Urinary bladder (tissue), 4 donors: ENCODE measurements around the gene AMN. TPM values are rescaled to one million over a fixed set of nuclear protein-coding genes. Genes with fewer than 3 reads are reported as not detected.
"Not testable (repeated sequence)": the region's sequence is repeated elsewhere in the genome, so short reads cannot be mapped to it uniquely, and the experiment has no call there.

ENCODE experiments used
- DNase-seq: peaks from one replicate; pipeline ENCODE4 v3.0.0-alpha.2; 2015; ENCODE audit errors: extremely low spot score
- H3K27ac ChIP-seq: one replicate; pipeline ENCODE4 v1.5.1; 2013; ENCODE audit warnings: low read depth, mild to moderate bottlenecking, moderate library complexity
- H3K36me3 ChIP-seq: one replicate; pipeline ENCODE4 v1.6.1; 2013; ENCODE audit warnings: mild to moderate bottlenecking, moderate library complexity; ENCODE audit not compliant: insufficient read depth
- H3K4me1 ChIP-seq: one replicate; pipeline ENCODE4 v1.6.1; 2013; ENCODE audit warnings: mild to moderate bottlenecking, moderate library complexity; ENCODE audit not compliant: insufficient read depth
- H3K4me3 ChIP-seq: one replicate; pipeline ENCODE4 v1.5.1; 2013; ENCODE audit warnings: low read depth, low read length
- WGBS: extraction: QIAGEN DNeasy Blood & Tissue Kit; methylation state at CpG from one replicate; pipeline ENCODE4 v1.1.7; 2013; 5-methylcytosine and 5-hydroxymethylcytosine counted together
- polyA plus RNA-seq: library from polyadenylated mRNA; stranded (reverse); fragments of 200-250 nt; gene quantifications from one replicate; pipeline ENCODE4 v1.2.3, GENCODE V29; 2013
- total RNA-seq: library from RNA; depleted of rRNA; stranded (reverse); fragments of >200 nt; gene quantifications from one replicate; pipeline ENCODE4 v1.2.3, GENCODE V29; 2014
- donor health status: healthy with polysubstance abuse.
- donor health status: healthy.

Gene AMN
- total RNA-seq (0.21 TPM), polyA plus RNA-seq (1.0 TPM)

DNA sequence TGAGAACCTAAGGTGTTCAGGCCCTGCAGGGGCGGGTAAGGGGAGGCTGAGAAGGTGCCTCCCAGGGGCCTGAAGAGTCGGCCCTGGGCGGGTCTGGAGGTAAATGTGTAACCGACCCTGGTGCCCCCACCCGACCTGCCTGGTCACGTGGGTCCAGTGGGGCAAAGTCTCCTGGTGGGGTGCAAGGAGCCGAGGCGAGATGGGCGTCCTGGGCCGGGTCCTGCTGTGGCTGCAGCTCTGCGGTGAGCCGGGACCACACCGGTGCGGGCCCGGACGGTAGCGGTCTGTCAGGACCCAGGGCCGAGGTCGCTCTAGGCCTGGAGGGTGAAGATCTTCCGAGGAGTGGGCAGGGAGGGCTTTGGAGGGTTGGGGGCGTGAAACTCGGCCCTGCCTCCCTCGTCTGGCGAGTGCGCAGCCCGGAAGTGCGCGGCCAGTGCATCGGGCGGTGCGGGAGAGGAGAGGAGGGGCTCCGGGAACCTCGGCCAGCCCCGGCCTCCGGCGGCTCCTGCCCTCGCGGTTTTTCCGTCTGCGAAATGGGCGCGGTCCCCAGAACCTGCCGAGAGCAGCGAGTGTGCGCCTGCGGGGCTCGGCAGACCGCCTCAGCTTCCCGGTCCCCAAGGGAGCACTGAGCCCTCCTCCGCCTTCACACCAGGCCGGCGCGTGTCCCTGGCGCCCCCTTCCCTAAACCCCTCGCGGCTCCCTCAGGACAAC is at the start of gene AMN:
Gene AMN (plus strand): TSS at position 174 of the 711 bp plus-strand sequence. CDS start 26 bp downstream, at position 200.
- H3K4me1 ChIP-seq: no peaks in the 10 kb centered on the region
- no peak for DNase-seq
- no peak within 1 kb of the TSS for H3K4me3 ChIP-seq
- WGBS: 10% methylated on average over 56 of the region's 56 CpGs
- H3K36me3 ChIP-seq: no peaks in the 10 kb centered on the region
- H3K27ac ChIP-seq: no peak within 1 kb of the TSS

DNA sequence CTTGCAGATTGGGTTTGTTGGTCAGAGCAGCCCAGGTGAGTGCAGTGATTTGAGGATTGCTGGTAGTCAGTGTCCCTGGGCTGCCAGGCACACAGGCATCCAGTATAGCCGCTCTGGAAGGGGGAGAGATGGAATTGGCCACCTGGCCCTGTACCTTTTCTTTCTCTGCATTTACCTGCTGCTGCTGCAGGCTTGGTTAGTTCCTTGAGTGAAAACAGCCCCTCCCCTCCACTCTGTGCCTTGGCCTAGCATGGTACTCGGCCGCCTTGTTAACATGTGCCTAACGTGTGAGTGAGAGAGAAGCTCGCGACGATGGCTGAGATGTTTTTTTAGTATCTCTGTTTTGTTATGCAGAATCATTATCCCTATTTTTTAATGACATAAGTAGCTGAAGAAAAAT is 49.3 kb upstream of the AMN start:
- no peak for DNase-seq
- 84% methylated on average over 7 of the region's 7 CpGs for WGBS
- Histone ChIP-seq H3K4me1 (no peaks in the 10 kb centered on the region), H3K27ac (no peak overlapping the region), H3K4me3 (no peak overlapping the region), H3K36me3 (peaks cover 5% of the 10 kb centered on the region)

DNA sequence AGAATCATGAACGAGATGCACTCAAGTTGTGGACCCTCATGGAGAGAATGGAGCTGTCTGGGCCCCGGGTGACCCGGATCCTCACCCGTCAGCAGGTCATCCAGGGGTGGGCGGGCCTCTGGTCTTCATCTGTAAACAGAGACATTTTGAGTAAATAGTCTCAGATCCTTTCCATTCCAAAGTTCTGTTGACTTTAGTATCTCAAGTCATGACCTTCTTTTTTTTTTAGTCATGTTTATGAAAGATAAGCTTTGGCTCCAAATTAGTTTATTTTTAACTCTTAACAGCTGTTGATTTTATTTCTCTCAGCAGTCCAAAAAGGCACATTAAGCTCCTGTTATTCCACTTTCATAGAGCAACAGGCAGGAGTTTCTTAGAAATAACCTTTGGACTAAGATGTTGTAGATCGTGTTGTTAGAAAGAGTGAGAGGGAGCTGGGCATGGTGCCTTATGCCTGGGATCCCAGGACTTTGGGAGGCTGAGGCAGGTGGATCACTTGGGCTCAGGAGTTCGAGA is 48.9 kb upstream of the AMN start:
- WGBS: 68% methylated on average over 7 of the region's 7 CpGs
- H3K4me3 ChIP-seq: no peak overlapping the region
- H3K27ac ChIP-seq: no peak overlapping the region
- H3K36me3 ChIP-seq: peaks cover 5% of the 10 kb centered on the region
- no peak for DNase-seq
- no peaks in the 10 kb centered on the region for H3K4me1 ChIP-seq

DNA sequence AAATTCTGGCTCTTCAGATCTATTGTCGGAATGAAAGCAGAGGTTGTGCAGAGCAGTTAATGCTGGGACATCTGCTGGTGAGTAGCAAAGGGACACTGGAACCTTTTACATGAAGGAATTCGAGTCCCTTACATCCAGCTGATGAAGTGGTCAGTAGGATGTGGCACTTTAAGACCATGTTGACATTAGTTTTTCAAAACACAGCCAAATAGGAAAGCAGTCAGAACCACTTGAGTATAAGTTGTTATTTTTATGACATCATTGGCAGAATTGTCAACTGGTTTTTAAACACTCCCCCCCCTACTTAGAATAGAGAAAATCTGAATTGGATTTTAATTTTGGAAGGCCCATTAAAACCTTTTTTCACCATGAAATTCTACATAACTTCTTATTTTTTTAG is 46.8 kb upstream of the AMN start:
- DNase-seq: no peak
- Histone ChIP-seq H3K4me1 (no peaks in the 10 kb centered on the region), H3K36me3 (peaks cover 5% of the 10 kb centered on the region), H3K4me3 (no peak overlapping the region), H3K27ac (no peak overlapping the region)
- WGBS: 87% methylated on average over 2 of the region's 2 CpGs

DNA sequence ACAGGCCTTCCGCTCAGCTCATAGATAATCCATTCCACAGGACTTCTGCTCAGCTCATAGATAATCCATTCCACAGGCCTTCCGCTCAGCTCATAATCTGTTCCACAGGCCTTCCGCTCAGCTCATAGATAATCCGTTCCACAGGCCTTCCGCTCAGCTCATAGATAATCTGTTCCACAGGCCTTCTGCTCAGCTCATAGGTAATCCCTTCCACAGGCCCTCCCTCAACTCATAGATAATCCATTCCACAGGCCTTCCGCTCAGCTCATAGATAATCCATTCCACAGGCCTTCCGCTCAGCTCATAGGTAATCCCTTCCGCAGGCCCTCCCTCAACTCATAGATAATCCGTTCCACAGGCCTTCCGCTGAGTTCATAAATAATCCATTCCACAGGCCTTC is 45.0 kb upstream of the AMN start:
- H3K4me3 ChIP-seq, H3K36me3 ChIP-seq, H3K4me1 ChIP-seq, H3K27ac ChIP-seq, DNase-seq: not testable (repeated sequence)
- 97% methylated on average over 10 of the region's 10 CpGs for WGBS

DNA sequence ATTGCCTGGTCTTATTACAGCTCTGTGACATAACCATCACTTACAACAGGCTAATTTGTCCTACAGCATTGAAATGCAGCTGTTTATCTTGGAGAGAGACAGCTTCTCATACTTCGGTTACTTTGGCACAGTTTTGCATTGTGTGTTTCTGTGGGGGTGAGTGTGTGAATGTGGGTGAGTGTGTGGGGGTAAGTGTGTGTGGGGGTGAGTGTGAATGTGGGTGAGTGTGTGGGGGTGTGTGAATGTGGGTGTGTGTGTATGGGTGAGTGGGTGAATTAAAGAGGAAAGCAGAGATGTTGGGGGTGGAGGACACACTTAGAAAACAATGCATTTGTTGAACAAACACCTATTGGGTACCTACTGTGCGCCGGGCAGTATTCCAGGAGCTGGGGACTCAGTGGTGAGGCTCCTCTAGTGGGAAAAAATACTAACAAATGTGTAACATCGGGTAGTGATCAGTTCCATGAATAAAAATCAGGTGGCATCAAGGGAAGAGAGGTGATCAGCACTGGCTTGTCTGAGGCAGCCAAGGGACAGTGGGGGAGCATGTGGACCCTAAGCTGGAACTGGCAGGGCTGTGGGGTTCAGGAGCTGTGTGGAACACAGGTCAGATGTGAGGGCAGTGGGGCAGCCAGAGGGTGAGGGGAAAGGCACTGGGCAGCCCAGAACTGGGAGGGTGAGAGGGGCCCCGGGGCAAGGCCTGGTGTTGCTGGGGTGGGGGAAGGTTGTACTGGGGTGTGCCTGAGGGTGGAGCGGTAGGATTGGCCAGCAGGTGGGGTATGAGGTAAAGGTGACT is 44.1 kb upstream of the AMN start:
- Histone ChIP-seq H3K27ac (no peak overlapping the region), H3K4me3 (no peak overlapping the region), H3K36me3 (peaks cover 3% of the 10 kb centered on the region), H3K4me1 (no peaks in the 10 kb centered on the region)
- WGBS: 89% methylated on average over 6 of the region's 6 CpGs
- DNase-seq: no peak

DNA sequence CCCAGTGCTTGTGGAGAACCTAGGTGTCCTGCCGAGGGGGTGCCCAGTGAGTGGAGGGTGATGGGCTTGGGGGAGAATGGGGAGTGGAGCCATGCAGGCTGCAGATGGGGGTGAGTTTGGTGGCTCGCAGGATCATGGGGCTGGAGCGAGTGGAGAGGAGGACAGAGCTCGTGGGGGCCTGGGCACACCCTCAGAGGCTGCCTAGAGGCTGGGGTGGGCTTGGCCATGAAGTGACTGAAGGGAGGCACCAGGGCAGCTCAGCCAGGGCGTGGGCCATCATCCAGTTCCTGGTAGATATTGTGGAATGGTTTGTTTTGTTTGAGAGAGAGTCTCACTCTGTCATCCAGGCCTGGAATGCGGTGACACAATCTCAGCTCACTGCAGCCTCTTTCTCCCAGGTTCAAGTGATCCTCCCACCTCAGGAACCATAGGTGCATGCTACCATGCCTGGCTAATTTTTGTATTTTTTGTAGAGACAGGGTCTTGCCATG is 43.4 kb upstream of the AMN start:
- Histone ChIP-seq H3K4me1 (no peaks in the 10 kb centered on the region), H3K4me3 (no peak overlapping the region), H3K36me3 (peaks cover 3% of the 10 kb centered on the region), H3K27ac (no peak overlapping the region)
- DNase-seq: no peak
- 93% methylated on average over 6 of the region's 6 CpGs for WGBS

DNA sequence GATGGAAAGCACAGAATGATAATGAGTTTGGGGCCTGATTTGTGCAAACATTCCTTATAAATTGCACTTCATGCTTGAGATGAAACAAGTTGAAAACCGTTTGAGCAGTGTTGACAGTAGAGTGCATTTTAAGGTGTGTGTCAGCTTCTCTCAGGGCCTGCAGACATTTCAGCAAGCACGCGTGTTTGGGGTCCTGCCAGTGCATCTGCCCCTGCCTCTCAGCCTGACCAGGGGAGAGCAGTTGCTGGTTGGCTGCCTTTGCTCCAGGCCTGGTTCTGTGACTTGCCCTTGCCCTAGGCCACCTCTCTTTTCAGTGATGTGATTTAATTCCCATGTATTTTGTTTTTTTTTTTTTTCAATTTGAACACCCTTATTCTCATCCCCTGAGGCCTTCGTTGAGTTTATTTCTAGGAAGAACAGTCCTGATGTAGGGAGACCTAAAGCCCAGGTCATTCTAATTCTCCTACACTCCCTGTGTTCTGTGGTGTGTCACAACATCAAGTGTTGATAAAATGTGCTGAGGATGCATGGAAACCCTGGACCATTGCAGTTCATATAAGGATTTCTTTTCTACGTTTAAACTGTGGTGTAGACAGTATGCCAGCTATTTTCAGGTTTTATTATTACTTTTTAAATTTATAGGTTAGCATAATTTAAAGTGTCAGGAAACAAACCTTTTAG is 40.1 kb upstream of the AMN start:
- DNase-seq: no peak
- no peak overlapping the region for H3K27ac ChIP-seq

DNA sequence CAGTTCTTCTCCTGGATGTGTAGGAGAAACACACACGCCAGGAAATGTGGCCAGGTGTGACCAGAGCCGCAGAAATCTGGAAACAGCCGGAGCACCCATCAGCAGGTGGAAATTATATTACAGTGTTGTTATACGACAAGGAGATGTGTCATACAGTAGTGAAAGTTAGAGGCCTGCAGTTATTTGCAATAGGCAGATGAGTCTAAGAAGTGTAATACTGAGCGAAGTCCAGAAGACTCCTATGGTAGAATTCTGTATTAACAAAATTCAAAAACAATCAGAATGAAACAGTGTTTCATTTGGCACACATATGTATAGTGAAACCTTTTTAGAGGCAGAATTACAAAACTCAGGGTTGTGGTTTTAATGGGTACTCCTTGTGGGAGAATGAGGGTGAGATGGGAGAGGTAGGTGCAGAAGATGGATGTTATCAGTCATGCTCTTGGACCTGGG is 39.3 kb upstream of the AMN start:
- 91% methylated on average over 5 of the region's 5 CpGs for WGBS
- H3K4me1 ChIP-seq: no peaks in the 10 kb centered on the region
- no peak for DNase-seq
- no peaks in the 10 kb centered on the region for H3K36me3 ChIP-seq
- H3K27ac ChIP-seq: no peak overlapping the region
- no peak overlapping the region for H3K4me3 ChIP-seq

More for the DNA sequence above, 40.1 kb upstream of the AMN start:
- Histone ChIP-seq H3K4me1 (no peaks in the 10 kb centered on the region), H3K4me3 (no peak overlapping the region), H3K36me3 (no peaks in the 10 kb centered on the region)
- WGBS: 60% methylated on average over 5 of the region's 5 CpGs

DNA sequence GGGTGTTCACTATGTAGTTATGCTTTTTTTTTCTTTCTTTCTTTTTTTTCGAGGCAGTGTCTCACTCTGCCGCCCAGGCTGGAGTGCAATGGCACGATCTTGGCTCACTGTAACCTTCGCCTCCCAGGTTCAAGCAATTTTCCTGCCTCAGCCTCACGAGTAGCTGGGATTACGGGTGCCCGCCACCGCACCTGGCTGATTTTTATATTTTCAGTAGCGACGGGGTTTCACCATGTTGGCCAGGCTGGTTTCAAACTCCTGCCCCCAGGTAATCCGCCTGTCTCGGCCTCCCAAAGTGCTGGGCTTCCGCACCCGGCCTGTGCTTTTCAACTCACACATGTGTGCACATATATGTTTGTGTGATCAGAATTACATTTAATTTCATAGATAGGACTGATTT is 38.9 kb upstream of the AMN start:
- DNase-seq: no peak
- WGBS: 97% methylated on average over 14 of the region's 14 CpGs
- H3K4me3 ChIP-seq: no peak overlapping the region
- H3K4me1 ChIP-seq: no peaks in the 10 kb centered on the region
- no peaks in the 10 kb centered on the region for H3K36me3 ChIP-seq
- H3K27ac ChIP-seq: no peak overlapping the region

DNA sequence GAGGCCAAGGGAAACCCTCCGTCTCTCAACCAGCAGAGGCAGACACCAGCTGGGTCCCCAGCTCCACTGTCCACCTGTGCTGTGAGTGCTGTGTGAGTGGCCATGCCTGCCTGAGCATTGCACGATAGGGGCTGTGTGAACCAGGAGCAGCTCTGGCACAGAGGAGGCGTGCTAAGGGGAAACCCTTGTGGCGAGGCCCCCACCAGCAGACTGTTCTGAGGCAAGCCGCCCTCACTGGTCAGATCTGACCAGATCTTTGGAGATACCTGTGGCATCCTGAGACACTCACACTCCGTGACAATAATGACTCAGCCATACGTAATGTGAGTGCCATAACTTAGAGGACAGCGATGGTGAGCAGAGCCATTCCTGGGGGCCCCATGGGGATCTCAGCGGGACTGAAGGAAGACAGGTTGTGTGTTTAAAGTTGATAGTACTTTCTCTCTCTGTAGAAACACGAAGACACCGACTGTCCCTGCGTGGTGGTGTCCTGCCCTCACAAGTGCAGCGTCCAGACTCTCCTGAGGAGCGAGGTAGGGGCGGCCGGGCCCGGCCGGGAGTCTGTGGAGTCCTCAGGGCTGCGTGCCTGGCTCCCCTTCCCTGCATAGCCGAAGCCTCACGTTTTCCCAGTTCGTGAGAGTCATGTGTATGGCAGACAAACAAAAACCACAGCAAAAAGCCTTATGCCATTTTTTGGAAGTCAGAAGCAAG is 36.6 kb upstream of the AMN start:
- Histone ChIP-seq H3K4me3 (no peak overlapping the region), H3K4me1 (no peaks in the 10 kb centered on the region), H3K36me3 (no peaks in the 10 kb centered on the region), H3K27ac (no peak overlapping the region)
- 96% methylated on average over 22 of the region's 22 CpGs for WGBS
- no peak for DNase-seq

DNA sequence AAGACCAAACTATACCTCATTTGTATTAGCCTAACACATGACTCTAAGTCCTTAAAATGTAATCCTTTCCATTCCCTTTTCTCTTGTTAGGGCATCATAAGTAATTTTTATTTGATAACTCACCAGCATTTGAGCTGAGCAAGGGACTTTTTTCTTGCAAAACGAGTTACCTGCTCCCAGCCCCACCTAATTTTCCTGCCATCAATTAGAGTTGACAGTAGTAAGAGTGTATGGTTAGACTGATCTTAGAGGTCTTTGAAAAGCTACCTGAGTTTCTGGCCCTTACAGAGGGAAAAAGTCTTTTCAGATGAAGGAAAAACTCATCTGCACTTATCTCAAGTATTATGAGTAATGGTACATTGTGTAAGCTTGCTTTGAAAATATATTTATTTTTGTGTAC is 33.7 kb upstream of the AMN start:
- no peak for DNase-seq
- Histone ChIP-seq H3K4me1 (no peaks in the 10 kb centered on the region), H3K4me3 (no peak overlapping the region), H3K36me3 (no peaks in the 10 kb centered on the region), H3K27ac (no peak overlapping the region)
- WGBS: 74% methylated on average over 1 of the region's 1 CpG

DNA sequence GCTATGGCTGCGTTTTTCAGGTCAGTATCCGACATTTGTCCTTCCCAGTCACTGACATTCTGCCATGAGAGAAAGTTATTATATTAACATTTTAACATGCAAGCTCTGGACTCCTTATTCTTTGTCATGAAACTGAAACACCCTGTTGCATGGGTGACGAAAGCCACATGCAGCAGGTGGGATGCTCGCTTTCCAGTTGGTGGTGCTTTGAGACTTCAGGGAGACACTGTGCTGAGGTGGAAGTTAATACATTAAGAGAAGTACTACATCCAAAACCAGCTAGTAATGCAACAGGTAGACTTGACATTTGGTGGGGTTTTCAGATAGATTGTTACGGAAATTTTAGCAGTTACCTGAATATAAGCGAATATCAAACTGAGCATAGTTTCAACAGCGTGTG is 32.8 kb upstream of the AMN start:
- no peaks in the 10 kb centered on the region for H3K36me3 ChIP-seq
- no peak overlapping the region for H3K4me3 ChIP-seq
- H3K27ac ChIP-seq: no peak overlapping the region
- 97% methylated on average over 7 of the region's 7 CpGs for WGBS
- H3K4me1 ChIP-seq: no peaks in the 10 kb centered on the region
- DNase-seq: no peak
